HG03442 (cell line): ENCODE data around the gene CEL.
"Not testable (repeated sequence)": the region's sequence is repeated elsewhere in the genome, so short reads cannot be mapped to it uniquely, and the experiment has no call there.

Experiments
- ATAC-seq: cut with Tn5 transposase; IDR thresholded peaks from one replicate; pipeline ENCODE4 v1.9.1; 2021; ENCODE audit warnings: mild to moderate bottlenecking, moderate library complexity; ENCODE audit not compliant: unreplicated experiment

CEL gene

DNA sequence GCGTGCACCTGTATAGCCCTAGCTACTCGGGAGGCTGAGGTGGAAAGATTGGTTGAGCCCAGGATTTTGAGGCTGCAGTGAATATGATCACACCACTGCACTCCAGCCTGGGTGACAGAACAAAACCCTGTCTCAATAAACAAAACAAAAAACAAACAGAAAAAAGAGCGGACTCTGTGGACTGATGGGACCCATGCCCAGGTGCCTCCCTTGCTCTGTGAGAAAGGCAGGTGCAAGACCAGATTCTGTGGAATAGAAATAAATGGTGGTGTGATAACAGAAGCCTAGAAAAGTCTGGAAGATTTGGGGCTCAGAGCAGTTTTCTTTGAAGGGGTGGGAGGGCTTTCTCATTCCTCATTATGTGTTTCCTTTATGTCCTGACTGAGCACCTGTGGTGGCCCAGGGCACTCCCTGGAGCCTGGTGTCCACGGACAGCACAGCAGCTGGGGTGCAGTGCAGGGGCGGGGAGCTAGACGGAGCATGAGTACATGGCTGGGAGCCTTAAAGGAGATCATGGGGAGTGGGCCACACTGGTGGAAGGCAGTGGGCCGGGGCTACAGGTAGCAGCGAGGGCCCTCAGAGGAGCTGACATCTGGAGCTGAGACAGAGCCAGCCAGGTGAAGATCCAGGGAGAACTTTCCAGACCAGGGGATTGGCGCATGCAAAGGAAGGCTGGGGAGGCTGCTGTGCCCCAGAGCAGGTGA, 15.4 kb upstream of the CEL start:
- no peak for ATAC-seq

GRCh38 chr9:133046900-133047295, 14.9 kb upstream of the CEL start:
- no peak for ATAC-seq

- ATAC-seq, result no peak
Observed at GRCh38 chr9:133048595-133048994, 13.2 kb upstream of the CEL start.

- no peak for ATAC-seq
Observed at GRCh38 chr9:133049043-133049442, 12.7 kb upstream of the CEL start.

GRCh38 chr9:133050142-133050541, 11.6 kb upstream of the CEL start:
- ATAC-seq, result no peak

- no peak for ATAC-seq
Observed at GRCh38 chr9:133050781-133051180, 11.0 kb upstream of the CEL start.

DNA sequence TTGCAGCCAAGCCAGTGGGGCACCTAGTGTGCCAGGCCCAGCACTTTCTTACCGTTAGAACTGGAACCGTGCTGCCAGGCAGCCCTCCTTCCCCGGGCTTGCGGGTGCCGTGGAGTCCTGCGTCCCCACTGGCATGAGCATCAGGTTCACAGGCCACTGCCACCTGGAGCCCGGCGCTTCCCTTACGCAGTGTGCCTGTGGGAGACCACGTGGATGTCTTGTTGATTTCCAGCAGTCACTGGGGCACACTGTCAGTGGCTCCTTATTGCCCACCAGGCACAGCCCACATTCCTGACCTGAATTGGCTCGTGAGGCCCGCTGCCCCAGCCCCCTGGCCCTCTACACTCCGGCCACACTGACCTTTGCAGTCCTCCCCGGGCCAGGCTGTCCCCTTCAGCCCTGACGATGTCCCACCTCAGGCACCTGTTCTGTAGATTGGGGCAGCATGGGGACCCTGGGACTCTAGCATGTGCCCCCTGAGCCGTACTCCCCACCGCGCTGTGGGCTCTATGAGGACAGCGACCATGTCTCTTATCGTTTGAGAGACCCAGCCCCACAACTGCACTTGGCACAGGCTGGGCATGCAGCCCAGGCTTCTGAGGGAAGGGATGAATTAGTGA, 10.4 kb upstream of the CEL start:
- no peak for ATAC-seq

DNA sequence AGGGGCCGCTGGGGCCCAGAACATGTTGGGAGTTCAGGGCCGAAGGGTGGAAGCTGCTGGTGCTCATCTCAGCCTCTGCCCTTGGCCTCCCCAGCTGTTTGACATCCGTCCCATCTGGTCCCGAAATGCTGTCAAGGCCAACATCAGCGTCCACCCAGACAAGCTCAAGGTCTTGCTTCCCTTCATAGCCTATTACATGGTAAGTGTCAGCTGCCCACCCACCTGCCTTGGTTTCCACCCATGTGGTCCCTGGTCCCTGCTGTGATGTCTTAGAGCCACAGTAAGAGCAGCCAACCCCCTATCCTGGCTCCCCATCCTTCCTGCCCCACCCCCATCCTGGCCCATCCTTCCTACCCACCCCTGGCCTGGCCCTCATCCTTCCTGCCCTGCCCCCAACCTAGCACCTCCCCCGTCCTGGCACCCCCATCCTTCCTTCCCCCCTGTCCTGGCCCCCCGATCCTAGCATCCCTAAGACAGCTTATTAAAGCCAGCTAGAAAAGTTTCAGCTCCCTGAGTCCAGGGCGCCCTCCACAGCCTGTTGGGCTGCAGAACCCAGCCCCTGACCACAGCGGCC, 9.7 kb upstream of the CEL start:
- no peak for ATAC-seq

DNA sequence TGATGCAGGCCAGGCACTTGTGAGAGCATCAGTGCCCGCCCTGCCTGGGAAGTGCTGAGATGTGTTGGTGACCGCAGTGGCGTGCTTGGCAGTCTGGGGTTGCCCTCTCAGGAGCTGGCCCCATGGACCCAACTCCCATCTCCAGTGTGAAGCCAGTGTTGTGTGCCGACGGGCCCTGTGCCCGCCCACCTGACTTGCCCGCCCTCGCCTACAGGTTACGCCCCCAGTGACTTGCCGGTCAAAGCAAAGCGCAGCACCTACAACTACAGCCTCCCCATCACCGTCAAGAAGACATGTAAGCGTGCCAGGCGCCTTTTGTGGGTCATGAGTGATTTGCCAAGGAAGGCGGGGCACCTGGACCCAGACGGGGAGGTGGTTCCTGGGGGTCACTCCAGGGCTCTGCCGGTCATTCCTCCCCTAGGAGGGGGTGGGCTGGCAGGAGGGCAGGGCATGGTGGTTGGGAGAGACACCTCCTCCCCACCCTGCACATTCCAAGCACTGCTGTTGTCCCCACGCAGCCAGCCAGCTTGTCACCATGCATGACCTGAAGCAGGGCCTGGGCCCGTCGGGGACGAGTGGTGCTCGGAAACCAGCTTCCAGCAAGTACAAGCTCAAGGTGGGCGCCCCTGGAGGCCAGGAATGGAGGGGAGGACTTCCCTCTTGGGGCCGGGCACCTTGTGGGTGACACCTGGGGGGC, 7.4 kb upstream of the CEL start:
- no peak for ATAC-seq

DNA sequence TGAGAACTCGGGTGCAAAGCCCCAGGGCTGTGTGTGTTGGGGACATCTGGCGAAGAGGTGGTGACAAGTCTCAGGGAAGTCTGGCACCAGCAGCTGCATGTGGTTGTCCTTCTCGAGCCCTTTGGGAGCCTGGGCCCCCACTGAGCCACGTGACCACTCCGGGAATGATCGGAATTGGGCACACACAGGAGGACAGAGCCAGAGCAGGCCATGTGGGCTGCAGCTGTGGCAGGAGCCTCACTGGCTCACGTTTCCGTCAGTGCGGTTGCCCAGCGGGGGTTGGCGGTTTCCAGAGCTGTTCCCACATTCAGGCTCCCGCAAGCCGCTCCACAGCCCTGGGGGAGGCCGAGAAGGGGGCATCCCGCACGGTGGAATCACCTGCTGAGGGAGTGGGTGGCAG, 6.8 kb upstream of the CEL start:
- no peak for ATAC-seq

DNA sequence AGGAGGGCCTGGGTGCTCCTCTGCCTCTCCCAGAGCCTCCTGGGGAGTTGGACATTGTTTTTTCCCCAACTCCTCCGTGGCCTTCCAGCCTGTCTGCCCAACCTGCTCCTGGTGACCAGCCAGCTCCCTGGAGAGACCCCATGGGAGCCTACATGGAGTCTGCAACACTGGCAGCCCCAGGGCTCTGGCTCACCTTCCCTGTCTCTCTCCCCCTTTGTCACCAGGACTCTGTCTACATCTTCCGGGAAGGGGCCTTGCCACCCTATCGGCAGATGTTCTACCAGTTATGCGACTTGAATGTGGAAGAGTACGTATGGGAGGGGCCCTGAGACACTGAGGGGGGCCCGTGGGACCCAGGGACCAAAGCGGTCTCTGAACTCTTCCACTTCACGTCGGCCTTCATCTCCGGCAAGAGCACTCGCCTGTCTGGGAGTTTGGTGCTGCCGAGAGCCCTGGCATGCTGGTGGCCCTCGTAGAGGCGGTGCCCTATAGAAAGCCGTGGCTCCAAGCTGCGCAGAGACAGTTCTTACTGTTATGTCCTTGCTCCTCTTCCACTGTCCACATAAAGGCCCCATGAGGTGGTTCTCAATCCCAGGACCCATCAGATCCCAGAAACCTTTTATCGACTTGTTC, 5.9 kb upstream of the CEL start:
- no peak for ATAC-seq

- ATAC-seq, result no peak
Observed at GRCh38 chr9:133056533-133056932, 5.2 kb upstream of the CEL start.

GRCh38 chr9:133057006-133057405, 4.8 kb upstream of the CEL start:
- ATAC-seq, result no peak

DNA sequence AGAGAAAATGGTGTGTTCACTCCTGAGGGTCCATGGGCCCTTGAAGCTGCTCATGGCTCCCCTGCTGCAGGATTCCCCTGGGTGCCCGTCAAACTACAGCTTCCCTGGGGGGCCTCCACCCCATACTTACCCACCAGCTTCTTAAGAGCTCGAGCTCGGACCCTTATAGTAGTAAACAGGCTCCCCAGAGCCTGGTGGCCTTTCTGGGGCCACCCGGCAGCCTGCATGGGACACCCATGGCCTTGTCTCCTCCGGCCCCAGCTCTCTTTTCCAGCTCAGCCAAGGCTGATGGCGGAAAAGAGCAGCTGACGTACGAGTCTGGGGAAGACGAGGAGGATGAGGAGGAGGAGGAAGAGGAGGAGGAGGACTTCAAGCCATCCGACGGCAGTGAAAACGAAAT, 4.2 kb upstream of the CEL start:
- no peak for ATAC-seq

DNA sequence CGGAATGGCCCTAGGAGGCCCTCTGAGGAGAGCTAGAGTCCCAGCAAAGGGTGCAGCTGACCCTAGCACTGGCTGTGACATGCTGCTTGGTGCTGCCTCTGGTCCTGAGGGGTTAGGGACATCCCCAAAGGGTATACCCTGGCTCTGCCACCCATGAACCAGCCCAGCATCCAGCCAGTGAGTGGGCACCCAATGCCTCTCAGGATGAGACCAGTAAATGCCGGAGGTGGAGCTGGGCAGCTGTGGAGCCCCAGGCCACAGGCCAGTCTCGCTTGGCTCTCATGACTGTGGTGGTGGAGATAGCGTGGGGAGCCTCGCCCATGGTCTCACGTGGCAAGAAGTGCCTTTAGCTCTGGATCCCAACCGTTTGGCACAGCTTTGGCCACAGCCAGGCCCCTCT, 3.7 kb upstream of the CEL start:
- ATAC-seq, result no peak

GRCh38 chr9:133058550-133059320, 3.0 kb upstream of the CEL start:
- no peak for ATAC-seq

GRCh38 chr9:133059623-133060022, 2.2 kb upstream of the CEL start:
- no peak for ATAC-seq

- ATAC-seq, result no peak
Observed at GRCh38 chr9:133060417-133060841, 1.4 kb upstream of the CEL start.

DNA sequence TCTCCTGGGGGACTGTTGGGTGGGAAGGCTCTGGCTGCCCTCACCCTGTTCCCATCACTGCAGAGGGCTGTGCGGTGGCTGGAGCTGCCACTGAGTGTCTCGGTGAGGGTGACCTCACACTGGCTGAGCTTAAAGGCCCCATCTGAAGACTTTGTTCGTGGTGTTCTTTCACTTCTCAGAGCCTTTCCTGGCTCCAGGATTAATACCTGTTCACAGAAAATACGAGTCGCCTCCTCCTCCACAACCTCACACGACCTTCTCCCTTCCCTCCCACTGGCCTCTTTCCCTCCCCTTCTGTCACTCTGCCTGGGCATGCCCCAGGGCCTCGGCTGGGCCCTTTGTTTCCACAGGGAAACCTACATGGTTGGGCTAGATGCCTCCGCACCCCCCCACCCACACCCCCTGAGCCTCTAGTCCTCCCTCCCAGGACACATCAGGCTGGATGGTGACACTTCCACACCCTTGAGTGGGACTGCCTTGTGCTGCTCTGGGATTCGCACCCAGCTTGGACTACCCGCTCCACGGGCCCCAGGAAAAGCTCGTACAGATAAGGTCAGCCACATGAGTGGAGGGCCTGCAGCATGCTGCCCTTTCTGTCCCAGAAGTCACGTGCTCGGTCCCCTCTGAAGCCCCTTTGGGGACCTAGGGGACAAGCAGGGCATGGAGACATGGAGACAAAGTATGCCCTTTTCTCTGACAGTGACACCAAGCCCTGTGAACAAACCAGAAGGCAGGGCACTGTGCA, 590 bp upstream of the CEL start:
- not testable (repeated sequence) for ATAC-seq

DNA sequence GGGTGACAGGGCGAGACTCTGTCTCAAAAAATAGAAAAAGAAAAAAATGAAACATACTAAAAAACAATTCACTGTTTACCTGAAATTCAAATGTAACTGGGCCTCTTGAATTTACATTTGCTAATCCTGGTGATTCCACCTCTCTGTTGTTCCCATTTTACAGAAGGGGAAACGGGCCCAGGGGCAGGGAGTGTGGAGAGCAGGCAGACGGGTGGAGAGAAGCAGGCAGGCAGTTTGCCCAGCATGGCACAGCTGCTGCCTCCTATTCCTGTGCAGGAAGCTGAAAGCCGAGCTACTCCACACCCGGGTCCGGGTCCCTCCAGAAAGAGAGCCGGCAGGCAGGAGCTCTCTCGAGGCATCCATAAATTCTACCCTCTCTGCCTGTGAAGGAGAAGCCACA, 788 bp downstream of the CEL start:
- not testable (repeated sequence) for ATAC-seq
